Measurements from ENCODE around the gene ITGAL. TPM values are rescaled to one million over a fixed set of nuclear protein-coding genes. Genes with fewer than 3 reads are reported as not detected.

ITGAL gene
- total and polyA plus RNA-seq, 10 donors, result 26.6 to 212 (median 130) TPM

- no peak for TF ChIP-seq POLR2AphosphoS5 (IDR thresholded peaks at IDR 0.05)
- TF ChIP-seq POLR2A (IDR thresholded peaks at IDR 0.05), result no peak
- no peak for TF ChIP-seq CTCF (IDR thresholded peaks at IDR 0.05 in 8 of 11, conservative IDR thresholded peaks at IDR 0.05 in 3 of 11)
- WGBS, 5 donors, result 48 to 60% (median 56%) methylated on average over 4 of the region's 4 CpGs
- Histone ChIP-seq H3K4me3 (peak overlapping the region; percentile 47 to 96 (median 80)), H3K4me1 (peaks cover 6 to 60% (median 32%) of the 10 kb centered on the region in 6 donors), H3K9me3 (no peaks in the 10 kb centered on the region), H3K36me3 (peaks cover 0 to 37% (median 21%) of the 10 kb centered on the region in 6 donors), H3K27me3 (replicated peaks in 1 of 7) (no peaks in the 10 kb centered on the region), H3K27ac (peak overlapping the region; percentile 88 to 99 (median 97))
- DNase-seq, result no peak
- intact Hi-C loops (cut with DNase I; ENCODE audit: low total_unique reads), result loop anchor here (10.0 kb wide), 1 partner anchor 81 kb away; the partner anchor contains the start of gene SEPHS2
Observed at GRCh38 chr16:30525844-30526136, 53.2 kb downstream of the ITGAL start.

GRCh38 chr16:30526137-30526822 lies 53.7 kb downstream of the ITGAL start, which contains the start of gene ZNF768:
Gene ZNF768 (minus strand): TSS chr16:30526566. CDS start chr16:30526413, 153 bp downstream.
- DNase-seq, result peak; percentile 95
- Histone ChIP-seq H3K4me1 (peaks cover 6 to 64% (median 32%) of the 10 kb centered on the region in 6 donors), H3K27ac (peak within 1 kb of the TSS; percentile 88 to 99 (median 97)), H3K4me3 (peak within 1 kb of the TSS; percentile 47 to 96 (median 80)), H3K27me3 (replicated peaks in 1 of 7) (no peaks in the 10 kb centered on the region), H3K36me3 (peaks cover 0 to 37% (median 20%) of the 10 kb centered on the region in 6 donors), H3K9me3 (no peaks in the 10 kb centered on the region)
- intact Hi-C loops (cut with DNase I; ENCODE audit: low total_unique reads), result loop anchor here (10.0 kb wide), 1 partner anchor 81 kb away; the partner anchor contains the start of gene SEPHS2
- no peak for TF ChIP-seq CTCF (IDR thresholded peaks at IDR 0.05 in 8 of 11, conservative IDR thresholded peaks at IDR 0.05 in 3 of 11)
- TF ChIP-seq POLR2A (IDR thresholded peaks at IDR 0.05), result no peak
- peak in 2 of 3 donors; percentile 3 to 15 for TF ChIP-seq POLR2AphosphoS5 (IDR thresholded peaks at IDR 0.05)
- WGBS, 5 donors, result 0 to 3% (median 2%) methylated on average over 11 to 73 of the region's 73 CpGs

GRCh38 chr16:30526823-30527634 lies 54.5 kb downstream of the ITGAL start:
- 0 to 1% (median 1%) methylated on average over 37 to 79 of the region's 79 CpGs for WGBS, 5 donors
- no peaks in the 10 kb centered on the region for H3K9me3 ChIP-seq
- no peaks in the 10 kb centered on the region for H3K27me3 ChIP-seq (replicated peaks in 1 of 7)
- peaks cover 0 to 37% (median 20%) of the 10 kb centered on the region in 6 donors for H3K36me3 ChIP-seq
- intact Hi-C loops (cut with DNase I; ENCODE audit: low total_unique reads), result loop anchor here (10.0 kb wide), 1 partner anchor 82 kb away; the partner anchor contains the start of gene SEPHS2
- H3K27ac ChIP-seq, result peak overlapping the region; percentile 88 to 99 (median 97)
- peak overlapping the region; percentile 47 to 96 (median 80) for H3K4me3 ChIP-seq
- peaks cover 6 to 71% (median 32%) of the 10 kb centered on the region in 6 donors for H3K4me1 ChIP-seq
- peak in 1 of 3 donors; percentile 44 for TF ChIP-seq POLR2A (IDR thresholded peaks at IDR 0.05)
- peak; percentile 86 to 92 (median 91) for TF ChIP-seq POLR2AphosphoS5 (IDR thresholded peaks at IDR 0.05)
- peak; percentile 5 to 57 (median 24) for TF ChIP-seq CTCF (IDR thresholded peaks at IDR 0.05 in 8 of 11, conservative IDR thresholded peaks at IDR 0.05 in 3 of 11)
- DNase-seq, result peak; percentile 100
